Measurements from ENCODE around the gene CHST3.

- TF ChIP-seq CTCF (IDR thresholded peaks at IDR 0.05) (peak in 1 of 6 experiments; percentile 32), POLR2A (IDR thresholded peaks at IDR 0.05) (no peak)
Observed at GRCh38 chr10:71985542-71986250, 21.5 kb downstream of the CHST3 start.
